Measurements from ENCODE around the gene GPC6.

GPC6 gene

DNA sequence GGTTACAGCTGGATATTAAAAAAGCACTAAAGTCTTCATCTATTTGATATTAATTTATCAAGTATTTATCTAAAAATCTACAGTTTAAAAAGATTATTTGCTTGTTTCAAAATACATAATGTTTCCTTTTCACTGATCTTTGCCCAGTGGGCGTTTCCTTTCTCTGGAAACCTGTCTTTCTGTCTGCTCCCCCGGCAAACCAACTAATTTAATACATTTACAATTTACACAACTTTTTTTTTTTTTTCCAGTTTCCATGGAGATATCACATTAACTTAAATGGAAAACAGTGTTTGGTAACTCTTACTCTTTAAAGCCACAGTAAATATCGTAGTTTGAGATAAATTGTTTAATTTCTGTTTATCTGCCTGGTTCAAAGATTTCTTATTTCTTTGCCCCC, 5.3 kb downstream of the GPC6 start:
- no peak for DNase-seq (ENCODE audit: low spot score)

DNA sequence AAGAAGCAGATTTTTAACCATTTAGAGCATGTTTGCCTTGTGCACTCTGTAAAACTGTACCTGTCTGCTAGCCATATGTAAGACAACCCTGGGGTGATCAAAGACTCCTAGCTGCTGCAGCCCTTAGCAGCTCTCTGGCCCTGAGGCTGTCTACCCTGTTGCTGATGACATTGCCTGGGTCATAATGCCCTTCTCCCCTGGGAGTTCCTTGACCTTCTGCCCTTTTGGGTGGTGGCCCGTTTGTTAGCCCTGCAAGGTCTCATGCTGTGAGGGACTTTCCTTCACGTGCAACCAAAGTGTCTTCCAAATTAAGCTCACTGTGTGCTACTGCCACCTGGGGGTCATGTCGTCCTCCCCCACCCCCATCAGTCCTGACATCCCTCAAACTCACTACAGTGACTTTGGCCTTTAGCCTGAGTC, 7.4 kb downstream of the GPC6 start:
- DNase-seq (ENCODE audit: low spot score), result no peak

DNA sequence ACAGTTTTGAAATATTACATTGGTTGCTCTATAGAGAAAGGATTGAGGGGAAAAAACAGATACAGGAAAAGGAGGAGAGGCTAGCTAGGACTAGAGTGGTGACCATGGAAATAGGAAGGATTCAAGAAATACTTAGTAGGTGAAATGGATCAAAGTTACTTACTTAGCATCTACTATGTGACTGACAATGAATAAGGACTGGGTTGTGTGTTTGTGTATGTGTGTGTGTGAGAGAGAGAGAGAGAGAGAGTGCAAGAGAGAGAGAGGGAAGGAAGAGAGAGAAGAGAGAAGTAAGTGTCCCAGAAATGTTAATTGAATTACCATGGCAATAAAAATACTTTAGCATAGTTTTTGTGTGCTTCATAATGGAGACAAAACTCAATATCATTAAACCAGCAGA, 7.9 kb downstream of the GPC6 start:
- DNase-seq (ENCODE audit: low spot score), result no peak

GRCh38 chr13:93235258-93236015, 8.8 kb downstream of the GPC6 start:
- peak; percentile 33 for DNase-seq (ENCODE audit: low spot score)

- no peak for DNase-seq (ENCODE audit: low spot score)
Measured at GRCh38 chr13:93238711-93239110, 12.1 kb downstream of the GPC6 start.

DNA sequence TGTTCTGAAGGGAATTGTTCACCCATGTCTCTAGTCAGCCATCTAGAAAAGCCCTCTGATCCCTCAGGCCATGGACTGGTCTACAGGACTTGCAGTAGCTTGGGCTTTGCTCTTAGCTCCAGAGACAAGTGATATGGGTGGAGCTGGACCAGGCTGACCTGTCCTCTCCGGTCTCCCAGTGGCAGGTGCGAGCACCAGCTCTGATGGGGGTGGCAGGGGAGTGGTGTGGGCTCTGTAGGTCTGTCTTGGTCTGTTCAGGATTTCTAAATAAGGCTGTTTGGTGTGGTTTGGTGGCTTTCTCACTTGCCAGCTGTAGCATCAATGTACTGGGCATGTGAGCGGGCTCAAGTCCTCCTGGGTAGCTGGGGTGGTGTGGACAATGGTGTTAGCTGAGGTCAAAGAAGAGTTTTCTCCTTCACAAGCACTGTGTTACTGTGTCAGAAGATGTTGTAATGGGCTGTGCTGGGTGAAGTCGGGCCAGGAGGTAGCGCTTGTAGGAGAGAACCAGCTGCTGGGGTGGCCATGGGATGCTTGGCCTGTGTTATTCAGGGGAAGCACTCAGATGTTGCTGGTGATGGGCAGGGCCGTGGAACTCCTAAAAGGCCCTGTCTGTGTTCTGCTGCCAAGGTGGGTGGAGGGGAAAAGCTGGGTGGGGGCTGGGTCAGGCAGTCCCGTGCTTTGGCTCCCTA, 16.9 kb downstream of the GPC6 start:
- DNase-seq (ENCODE audit: low spot score), result no peak

DNA sequence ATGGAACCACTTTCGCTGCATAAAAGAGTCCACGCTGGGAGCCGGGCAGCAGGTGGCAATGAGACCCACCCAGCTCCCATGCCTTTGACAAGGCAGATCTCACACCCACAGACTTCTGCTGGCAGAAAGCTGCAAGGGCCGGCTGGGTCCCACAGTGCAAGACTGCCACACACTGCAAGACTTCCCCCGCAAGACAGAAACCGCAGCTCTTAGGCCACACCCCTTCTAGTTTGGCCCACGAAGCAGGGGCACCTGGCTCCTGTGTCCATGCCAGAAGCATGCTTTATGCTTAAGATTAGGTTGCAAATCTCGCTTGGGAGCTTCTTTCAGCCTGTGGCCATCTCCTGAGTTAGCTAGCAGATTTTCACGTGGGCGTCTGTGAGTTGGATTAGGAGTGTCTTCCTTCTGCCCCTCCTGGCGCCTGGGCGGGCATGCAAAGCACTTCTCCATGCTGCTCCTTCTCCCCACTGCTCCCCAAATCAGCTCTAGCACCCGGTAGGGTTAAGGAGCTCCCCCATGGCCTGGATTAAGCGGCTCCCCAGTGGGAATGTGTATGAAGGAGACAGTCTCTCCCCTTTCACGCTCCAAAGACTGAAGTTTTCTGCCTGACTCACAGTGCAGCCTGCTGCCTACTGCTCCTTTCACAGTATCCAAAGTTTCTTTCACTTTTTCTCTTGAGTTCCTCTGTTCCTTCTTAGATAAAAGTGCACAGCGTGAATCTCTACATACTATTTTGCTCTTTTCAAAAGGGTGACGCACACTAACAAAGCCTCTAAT, 17.7 kb downstream of the GPC6 start:
- DNase-seq (ENCODE audit: low spot score), result peak; percentile 61

DNA sequence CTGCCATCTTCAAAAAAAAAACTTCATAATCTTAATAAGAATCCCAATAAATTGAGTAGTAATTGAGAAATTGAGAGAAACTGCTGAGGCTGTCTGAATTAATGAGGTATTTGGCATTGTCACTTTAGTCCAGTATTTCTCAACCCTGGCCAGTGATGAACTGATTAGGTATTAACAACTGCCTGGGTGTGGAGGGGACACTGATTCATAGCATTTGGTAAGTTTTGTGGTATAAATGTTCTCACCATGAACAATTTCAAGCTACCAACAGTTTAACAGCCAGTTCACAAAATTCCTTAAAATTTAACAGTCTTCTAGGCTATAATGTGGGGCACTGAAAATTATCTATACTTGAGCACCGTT, 18.3 kb downstream of the GPC6 start:
- peak; percentile 71 for DNase-seq (ENCODE audit: low spot score)

GRCh38 chr13:93246069-93246468, 19.5 kb downstream of the GPC6 start:
- DNase-seq (ENCODE audit: low spot score), result no peak

- no peak for DNase-seq (ENCODE audit: low spot score)
Measured at GRCh38 chr13:93248627-93249047, 22.0 kb downstream of the GPC6 start.

DNA sequence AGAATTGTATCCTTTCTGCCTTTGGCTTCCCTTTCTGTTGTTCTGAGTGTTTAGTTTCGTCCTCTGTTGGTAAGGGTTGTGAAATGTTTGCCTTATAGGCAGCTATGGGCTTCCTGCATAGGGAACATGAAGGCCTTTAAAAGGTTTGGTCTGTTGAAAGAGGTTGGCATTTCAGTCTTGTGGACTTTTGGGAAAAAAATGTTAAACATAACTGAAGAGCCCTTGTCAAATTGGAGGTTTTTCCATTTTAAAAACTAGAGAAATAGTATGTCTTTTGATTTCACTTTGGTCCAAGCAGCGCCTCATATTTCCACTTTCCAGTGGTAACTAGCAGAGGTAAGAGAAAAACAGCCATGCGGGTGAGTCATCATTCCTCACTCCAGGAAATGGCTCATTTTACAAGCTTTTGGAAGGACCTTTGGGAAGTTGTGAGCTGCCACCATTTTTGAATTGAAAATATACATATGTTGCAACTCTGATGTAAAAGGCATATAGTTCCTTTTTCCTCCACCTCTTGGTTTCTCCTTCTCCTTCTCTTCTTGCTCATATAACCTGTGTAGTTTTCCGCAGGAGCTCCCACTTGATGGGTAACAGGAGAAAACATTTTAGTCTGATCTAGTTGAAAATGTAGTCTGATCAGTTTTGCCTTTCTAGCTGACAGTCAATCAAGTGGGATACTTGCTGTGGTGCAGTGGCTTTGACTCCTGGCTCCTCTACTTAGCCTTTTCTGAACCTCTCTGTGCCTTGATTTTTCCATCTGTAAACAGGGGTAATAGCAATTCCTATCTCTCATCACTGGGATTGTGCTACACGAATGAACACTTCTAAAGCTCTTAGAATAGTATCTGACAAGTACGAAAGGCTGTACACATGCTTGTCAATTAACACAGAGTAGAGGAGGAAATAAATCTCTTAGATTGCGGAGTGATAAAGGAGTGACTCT, 23.0 kb downstream of the GPC6 start:
- peak; percentile 57 for DNase-seq (ENCODE audit: low spot score)

GRCh38 chr13:93254775-93255174, 28.2 kb downstream of the GPC6 start:
- DNase-seq (ENCODE audit: low spot score), result no peak

GRCh38 chr13:93256998-93257397, 30.4 kb downstream of the GPC6 start:
- no peak for DNase-seq (ENCODE audit: low spot score)

- DNase-seq (ENCODE audit: low spot score), result no peak
Measured at GRCh38 chr13:93259527-93260080, 33.0 kb downstream of the GPC6 start.

GRCh38 chr13:93260591-93260990, 34.0 kb downstream of the GPC6 start:
- no peak for DNase-seq (ENCODE audit: low spot score)

DNA sequence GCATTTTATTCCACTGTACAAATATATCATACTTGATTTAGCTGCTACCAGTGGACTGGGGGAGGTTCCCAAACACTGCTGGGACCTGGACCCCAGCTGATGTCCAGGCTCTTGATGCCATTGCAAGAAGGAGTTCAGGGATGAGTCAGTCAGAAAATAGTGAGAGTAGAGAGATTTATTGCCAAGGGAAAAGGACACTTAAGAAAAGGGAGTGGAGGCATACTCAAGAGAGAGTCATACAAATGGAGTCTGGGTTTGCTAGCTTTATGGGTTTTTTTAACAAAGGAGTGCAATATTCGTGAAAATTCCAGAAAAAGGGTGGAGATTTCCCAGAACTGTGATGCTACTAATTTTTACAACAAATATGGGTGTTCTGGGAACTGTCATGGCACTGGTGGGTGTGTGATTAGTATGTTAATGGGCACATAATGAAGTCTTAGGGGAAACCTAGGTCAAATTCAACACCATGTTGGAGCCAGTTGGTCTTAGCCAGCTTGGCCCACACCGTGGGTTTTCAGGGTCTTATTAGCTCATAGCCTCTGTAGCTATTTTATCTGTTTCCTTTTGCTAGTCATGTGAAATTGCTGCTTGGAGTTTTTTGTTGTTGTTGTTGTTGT, 36.2 kb downstream of the GPC6 start:
- DNase-seq (ENCODE audit: low spot score), result peak; percentile 42

DNA sequence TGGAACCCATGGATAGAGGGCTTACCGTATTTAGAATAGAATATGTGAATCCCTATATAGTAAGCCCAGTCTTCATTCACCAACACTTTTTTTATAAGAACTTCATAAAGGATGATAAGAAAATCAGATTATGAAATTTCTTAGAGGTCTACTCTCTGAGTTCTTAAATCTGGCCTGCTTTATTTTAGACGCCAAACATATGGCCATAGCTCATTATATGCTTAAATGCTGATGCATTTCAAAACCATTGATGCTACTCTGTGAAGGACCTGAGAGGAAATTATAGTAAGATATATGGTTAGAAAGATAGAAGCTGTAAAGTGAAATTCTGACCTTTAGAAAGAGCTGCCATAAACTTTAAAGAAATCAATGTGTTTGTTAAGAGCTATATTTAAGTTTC, 38.3 kb downstream of the GPC6 start:
- DNase-seq (ENCODE audit: low spot score), result no peak

DNA sequence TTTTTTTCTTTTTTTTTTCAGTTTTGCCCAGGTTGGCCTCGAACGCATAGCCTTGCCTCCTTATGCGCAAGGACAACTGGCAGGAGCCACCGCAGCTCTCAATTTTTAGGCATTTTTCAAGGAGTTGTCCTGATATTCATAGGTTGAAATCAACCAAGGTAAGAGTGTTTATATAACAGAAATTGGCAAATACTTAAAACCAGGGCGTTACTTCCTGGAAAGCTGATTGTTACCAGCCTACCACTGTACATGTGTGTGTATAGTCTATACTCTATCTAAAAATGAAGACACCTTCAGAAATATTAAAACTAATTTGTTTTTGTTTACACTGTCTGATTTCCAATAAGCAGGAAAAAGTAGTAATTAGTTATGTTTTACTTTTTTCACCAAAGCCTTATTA, 39.2 kb downstream of the GPC6 start:
- DNase-seq (ENCODE audit: low spot score), result no peak

DNA sequence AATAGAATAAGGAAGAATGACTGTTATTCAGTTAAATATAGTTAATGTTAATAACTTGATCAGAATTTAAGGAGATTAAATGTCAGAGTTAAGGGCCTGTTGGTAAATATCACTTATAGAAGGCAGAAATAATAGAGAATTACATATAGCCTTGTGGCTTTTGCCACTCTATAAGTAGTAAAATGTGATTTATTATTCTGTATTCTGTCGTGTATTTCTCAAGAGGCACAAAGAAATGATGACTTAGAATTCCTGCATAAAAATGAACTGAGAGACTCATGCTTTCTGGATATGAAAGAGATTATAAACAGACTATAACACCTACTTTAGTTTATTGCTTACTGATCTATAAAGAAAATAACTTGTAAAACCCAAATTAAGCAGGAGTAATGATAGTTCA, 40.1 kb downstream of the GPC6 start:
- DNase-seq (ENCODE audit: low spot score), result no peak

DNA sequence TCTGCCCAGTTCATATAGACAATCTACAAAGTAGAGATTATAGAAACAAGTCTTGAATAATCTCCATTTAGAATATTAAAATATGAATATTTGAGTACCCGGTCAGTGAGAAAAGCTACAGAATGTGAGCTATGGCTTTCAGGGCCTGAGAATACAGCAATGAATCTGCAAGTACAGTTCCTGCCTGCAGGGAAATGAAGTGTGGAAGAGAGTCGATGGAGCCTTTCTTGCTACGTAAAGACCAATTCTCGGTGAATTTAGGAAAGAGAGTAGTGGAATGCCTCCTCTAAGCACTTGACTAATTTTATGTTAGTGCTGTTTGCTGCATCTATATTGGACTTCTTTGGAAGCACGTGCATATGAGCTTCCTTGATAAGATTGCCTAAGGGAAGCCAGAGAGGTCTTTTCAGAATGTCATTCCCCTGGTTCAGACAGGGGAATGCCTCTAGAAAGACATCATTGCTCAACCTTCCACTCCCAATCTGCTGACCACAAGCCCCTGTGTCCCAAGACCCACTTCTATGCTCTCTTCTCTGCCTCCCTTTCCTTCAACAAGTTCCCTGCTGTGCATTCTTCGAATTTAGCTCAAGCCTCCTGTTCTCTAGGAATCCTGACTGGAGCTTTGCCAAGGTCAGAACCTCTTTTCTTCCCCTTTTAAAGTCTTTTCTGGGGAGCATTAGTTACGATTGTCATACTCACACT, 41.9 kb downstream of the GPC6 start:
- no peak for DNase-seq (ENCODE audit: low spot score)

All from AG20443 (cell line).